HEK293 (cell line): ENCODE data around the gene PDC.

Experiments used
- HOXA7 ChIP-seq: sonication (generic); formaldehyde crosslinking; IDR thresholded peaks from 2 replicates; pipeline ENCODE4 v1.8.1; 2022; ENCODE audit warnings: missing genetic modification reagents, borderline replicate concordance
- KLF7 ChIP-seq: fragments of 450-650 bp; formaldehyde crosslinking; IDR thresholded peaks from 2 replicates; pipeline ENCODE4 v1.5.1; 2016; ENCODE audit warnings: missing biosample characterization, missing genetic modification characterization, borderline replicate concordance
- TF ChIP-seq, protein P1 (sequence below): fragments of 450-650 bp; formaldehyde crosslinking; IDR thresholded peaks from 2 replicates; pipeline ENCODE4 v1.5.1; 2016; ENCODE audit warnings: missing biosample characterization, missing genetic modification characterization
- TF ChIP-seq, protein P2 (sequence below): fragments of 450-650 bp; formaldehyde crosslinking; conservative IDR thresholded peaks from 2 replicates; pipeline ENCODE4 v1.5.1; 2016; ENCODE audit warnings: low read depth, missing biosample characterization, missing genetic modification characterization

DNA sequence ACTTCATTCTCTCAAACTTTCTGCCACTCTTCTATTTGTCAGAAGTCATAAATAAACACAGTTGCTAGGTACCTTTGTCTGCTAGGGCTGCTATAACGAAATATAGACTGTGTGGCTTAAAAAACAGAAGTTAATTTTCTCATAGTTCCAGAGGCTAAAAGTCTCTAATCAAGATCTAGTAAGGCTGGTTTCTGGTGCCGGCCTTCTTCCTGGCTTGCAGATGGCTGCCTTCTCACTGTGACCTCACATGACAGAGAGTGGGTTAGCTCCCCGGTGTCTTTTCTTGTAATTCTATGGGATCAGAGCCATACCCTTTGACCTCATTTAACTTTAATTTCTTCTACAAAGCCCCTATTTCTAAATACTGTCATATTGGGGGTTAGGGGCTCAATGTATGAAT lies 5.9 kb downstream of the PDC start:
- TF ChIP-seq, protein P1, sequence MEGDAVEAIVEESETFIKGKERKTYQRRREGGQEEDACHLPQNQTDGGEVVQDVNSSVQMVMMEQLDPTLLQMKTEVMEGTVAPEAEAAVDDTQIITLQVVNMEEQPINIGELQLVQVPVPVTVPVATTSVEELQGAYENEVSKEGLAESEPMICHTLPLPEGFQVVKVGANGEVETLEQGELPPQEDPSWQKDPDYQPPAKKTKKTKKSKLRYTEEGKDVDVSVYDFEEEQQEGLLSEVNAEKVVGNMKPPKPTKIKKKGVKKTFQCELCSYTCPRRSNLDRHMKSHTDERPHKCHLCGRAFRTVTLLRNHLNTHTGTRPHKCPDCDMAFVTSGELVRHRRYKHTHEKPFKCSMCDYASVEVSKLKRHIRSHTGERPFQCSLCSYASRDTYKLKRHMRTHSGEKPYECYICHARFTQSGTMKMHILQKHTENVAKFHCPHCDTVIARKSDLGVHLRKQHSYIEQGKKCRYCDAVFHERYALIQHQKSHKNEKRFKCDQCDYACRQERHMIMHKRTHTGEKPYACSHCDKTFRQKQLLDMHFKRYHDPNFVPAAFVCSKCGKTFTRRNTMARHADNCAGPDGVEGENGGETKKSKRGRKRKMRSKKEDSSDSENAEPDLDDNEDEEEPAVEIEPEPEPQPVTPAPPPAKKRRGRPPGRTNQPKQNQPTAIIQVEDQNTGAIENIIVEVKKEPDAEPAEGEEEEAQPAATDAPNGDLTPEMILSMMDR (tag by site-specific recombination), result no peak
- TF ChIP-seq, protein P2, sequence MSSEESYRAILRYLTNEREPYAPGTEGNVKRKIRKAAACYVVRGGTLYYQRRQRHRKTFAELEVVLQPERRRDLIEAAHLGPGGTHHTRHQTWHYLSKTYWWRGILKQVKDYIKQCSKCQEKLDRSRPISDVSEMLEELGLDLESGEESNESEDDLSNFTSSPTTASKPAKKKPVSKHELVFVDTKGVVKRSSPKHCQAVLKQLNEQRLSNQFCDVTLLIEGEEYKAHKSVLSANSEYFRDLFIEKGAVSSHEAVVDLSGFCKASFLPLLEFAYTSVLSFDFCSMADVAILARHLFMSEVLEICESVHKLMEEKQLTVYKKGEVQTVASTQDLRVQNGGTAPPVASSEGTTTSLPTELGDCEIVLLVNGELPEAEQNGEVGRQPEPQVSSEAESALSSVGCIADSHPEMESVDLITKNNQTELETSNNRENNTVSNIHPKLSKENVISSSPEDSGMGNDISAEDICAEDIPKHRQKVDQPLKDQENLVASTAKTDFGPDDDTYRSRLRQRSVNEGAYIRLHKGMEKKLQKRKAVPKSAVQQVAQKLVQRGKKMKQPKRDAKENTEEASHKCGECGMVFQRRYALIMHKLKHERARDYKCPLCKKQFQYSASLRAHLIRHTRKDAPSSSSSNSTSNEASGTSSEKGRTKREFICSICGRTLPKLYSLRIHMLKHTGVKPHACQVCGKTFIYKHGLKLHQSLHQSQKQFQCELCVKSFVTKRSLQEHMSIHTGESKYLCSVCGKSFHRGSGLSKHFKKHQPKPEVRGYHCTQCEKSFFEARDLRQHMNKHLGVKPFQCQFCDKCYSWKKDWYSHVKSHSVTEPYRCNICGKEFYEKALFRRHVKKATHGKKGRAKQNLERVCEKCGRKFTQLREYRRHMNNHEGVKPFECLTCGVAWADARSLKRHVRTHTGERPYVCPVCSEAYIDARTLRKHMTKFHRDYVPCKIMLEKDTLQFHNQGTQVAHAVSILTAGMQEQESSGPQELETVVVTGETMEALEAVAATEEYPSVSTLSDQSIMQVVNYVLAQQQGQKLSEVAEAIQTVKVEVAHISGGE (tag by site-specific recombination), result no peak
- TF ChIP-seq KLF7 (tag by site-specific recombination), result no peak
- TF ChIP-seq HOXA7, result no peak
